ENCODE data around the gene SGO2.

Gene SGO2

DNA sequence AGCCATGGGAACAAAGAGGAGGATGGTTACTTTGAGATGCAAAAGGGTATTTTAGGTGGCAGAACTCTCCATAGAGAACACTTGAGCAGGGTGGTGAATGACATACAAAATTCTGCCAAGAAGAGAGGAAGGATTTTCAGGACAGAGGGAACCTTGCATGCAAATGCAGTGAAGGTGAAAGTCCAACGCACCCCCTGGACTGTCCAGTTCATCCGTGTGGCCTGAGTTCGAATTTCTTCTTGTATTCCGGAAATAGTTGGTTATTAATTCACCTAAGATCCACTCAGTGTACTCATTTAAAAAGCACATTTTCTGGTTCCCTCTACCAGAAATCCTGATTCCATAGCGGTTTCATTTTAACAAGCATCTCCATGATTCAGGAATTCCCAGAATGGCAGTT is 65.3 kb downstream of the SGO2 start:
- H3K36me3 Mint-ChIP-seq (ENCODE audit: low read depth), result no peaks in the 10 kb centered on the region
- H3K4me1 Mint-ChIP-seq, result peaks cover 2% of the 10 kb centered on the region
- H3K9me3 Mint-ChIP-seq, result no peaks in the 10 kb centered on the region
- H3K27me3 Mint-ChIP-seq (ENCODE audit: low read depth), result peaks cover 27% of the 10 kb centered on the region
- no peak overlapping the region for H3K4me3 Mint-ChIP-seq
- TF ChIP-seq CTCF (IDR thresholded peaks at IDR 0.05; ENCODE audit: unreplicated experiment in 3 of 3), result no peak
- no peak overlapping the region for H3K27ac Mint-ChIP-seq

DNA sequence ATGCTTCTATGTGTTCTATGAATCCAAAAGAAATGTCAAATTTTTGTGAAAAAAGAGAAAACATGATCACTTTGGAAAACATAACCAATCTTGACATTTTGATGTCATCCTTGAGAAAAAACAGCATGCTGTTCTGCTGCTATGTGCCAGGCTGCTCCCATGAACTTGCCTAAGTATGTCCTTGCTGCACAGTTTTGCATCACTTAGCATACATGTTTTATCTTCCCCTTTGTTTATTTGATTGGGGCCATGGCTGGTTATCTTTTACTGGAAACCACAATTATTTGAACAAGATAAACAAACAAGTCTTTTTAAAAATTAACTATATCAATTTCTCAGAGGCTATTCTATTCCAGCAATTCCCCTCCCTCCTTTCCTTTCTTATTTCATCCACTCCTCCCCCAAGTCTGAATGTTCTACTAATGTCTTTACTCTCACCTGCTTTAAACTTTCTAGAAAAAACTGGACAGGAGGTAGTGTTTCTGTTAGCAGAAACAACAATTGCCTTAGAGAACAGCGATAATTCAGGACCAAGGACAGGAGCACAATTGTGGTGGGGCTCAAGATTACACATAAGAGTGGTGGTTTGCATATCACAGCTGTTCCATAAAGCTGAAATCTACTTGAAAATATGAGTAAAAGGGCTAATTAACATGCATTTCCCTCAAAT is 66.5 kb downstream of the SGO2 start:
- H3K9me3 Mint-ChIP-seq, result no peaks in the 10 kb centered on the region
- H3K36me3 Mint-ChIP-seq (ENCODE audit: low read depth), result no peaks in the 10 kb centered on the region
- no peak for TF ChIP-seq CTCF (IDR thresholded peaks at IDR 0.05; ENCODE audit: unreplicated experiment in 3 of 3)
- H3K4me3 Mint-ChIP-seq, result no peak overlapping the region
- peaks cover 23% of the 10 kb centered on the region for H3K27me3 Mint-ChIP-seq (ENCODE audit: low read depth)
- no peaks in the 10 kb centered on the region for H3K4me1 Mint-ChIP-seq
- H3K27ac Mint-ChIP-seq, result no peak overlapping the region

DNA sequence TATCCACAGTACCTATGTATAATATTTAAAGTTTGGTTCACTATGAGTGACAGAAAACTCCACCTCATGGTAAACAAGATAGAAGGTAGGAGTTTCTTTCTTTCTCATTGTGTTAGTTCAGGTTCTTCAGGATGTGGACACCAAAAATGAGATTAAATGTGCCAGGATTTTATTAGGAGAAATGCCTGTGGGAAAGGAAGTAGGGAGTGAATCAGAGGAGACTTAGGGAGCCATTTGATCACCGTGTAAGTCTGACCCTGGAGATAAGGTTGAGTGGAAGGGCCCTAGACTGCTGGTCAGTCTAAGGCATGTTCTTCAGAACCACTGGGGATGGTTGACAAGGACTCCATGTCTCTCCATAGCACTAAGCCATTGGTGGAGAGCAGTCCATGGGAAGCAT is 67.9 kb downstream of the SGO2 start:
- Mint-ChIP-seq H3K27ac (no peak overlapping the region), H3K4me3 (no peak overlapping the region), H3K27me3 (ENCODE audit: low read depth) (peaks cover 18% of the 10 kb centered on the region), H3K36me3 (ENCODE audit: low read depth) (no peaks in the 10 kb centered on the region), H3K4me1 (no peaks in the 10 kb centered on the region), H3K9me3 (no peaks in the 10 kb centered on the region)
- no peak for TF ChIP-seq CTCF (IDR thresholded peaks at IDR 0.05; ENCODE audit: unreplicated experiment in 3 of 3)

- no peak overlapping the region for H3K4me3 Mint-ChIP-seq
- TF ChIP-seq CTCF (IDR thresholded peaks at IDR 0.05; ENCODE audit: unreplicated experiment in 3 of 3), result no peak
- no peaks in the 10 kb centered on the region for H3K4me1 Mint-ChIP-seq
- H3K9me3 Mint-ChIP-seq, result no peaks in the 10 kb centered on the region
- H3K27ac Mint-ChIP-seq, result no peak overlapping the region
- peaks cover 4% of the 10 kb centered on the region for H3K27me3 Mint-ChIP-seq (ENCODE audit: low read depth)
- no peaks in the 10 kb centered on the region for H3K36me3 Mint-ChIP-seq (ENCODE audit: low read depth)
Measured at GRCh38 chr2:200595913-200596312, 69.9 kb downstream of the SGO2 start.

GRCh38 chr2:200596774-200597570 is 71.0 kb downstream of the SGO2 start:
- H3K9me3 Mint-ChIP-seq, result no peaks in the 10 kb centered on the region
- no peaks in the 10 kb centered on the region for H3K4me1 Mint-ChIP-seq
- peaks cover 4% of the 10 kb centered on the region for H3K27me3 Mint-ChIP-seq (ENCODE audit: low read depth)
- H3K4me3 Mint-ChIP-seq, result no peak overlapping the region
- no peaks in the 10 kb centered on the region for H3K36me3 Mint-ChIP-seq (ENCODE audit: low read depth)
- no peak overlapping the region for H3K27ac Mint-ChIP-seq
- TF ChIP-seq CTCF (IDR thresholded peaks at IDR 0.05; ENCODE audit: unreplicated experiment in 3 of 3), result no peak

DNA sequence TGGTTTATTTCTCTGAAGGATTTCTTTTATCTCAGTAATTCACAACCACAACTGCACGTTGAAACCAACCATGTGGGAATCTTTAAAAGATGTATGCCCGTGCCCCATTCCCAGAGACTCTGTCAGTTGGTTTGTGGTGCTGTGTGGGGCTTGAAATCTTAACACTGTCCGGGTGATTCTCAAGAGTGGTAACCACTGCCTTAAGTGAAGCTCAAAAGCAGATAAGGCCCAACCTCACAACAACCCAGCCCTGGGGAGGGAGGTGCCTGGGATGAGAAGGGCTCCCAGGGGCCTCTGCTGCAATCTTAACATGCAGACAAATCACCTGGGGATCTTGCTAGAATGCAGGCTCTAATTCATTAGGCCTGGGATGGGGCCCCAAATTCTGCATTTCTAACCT is 73.2 kb downstream of the SGO2 start:
- Mint-ChIP-seq H3K27me3 (ENCODE audit: low read depth) (peaks cover 8% of the 10 kb centered on the region), H3K27ac (no peak overlapping the region), H3K9me3 (no peaks in the 10 kb centered on the region)

More for the DNA sequence above, 73.2 kb downstream of the SGO2 start:
- no peaks in the 10 kb centered on the region for H3K36me3 Mint-ChIP-seq (ENCODE audit: low read depth)
- TF ChIP-seq CTCF (IDR thresholded peaks at IDR 0.05; ENCODE audit: unreplicated experiment in 3 of 3), result no peak
- no peaks in the 10 kb centered on the region for H3K4me1 Mint-ChIP-seq
- H3K4me3 Mint-ChIP-seq, result no peak overlapping the region
